HepG2 (cell line): Measurements from ENCODE around the gene KLHL11. TPM values are rescaled to one million over a fixed set of nuclear protein-coding genes. Genes with fewer than 3 reads are reported as not detected.

Source experiments
- DZIP1 ChIP-seq: sonication (generic); formaldehyde crosslinking; IDR thresholded peaks from 2 replicates; pipeline ENCODE4 v1.5.0; 2020; ENCODE audit warnings: mild to moderate bottlenecking, missing genetic modification reagents
- ELF1 ChIP-seq: sonication (generic); formaldehyde crosslinking; IDR thresholded peaks from 2 replicates; pipeline ENCODE4 v1.4.0; 2020; ENCODE audit warnings: missing genetic modification reagents
- FOSL1 ChIP-seq: sonication (generic); formaldehyde crosslinking; IDR thresholded peaks from 2 replicates; pipeline ENCODE4 v1.9.0; 2021; ENCODE audit warnings: missing genetic modification reagents, borderline replicate concordance
- HIC2 ChIP-seq: sonication (generic); formaldehyde crosslinking; IDR thresholded peaks from 2 replicates; pipeline ENCODE4 v1.9.0; 2022; ENCODE audit warnings: low read depth, missing genetic modification reagents
- IKZF4 ChIP-seq: sonication (generic); formaldehyde crosslinking; IDR thresholded peaks from 2 replicates; pipeline ENCODE4 v1.5.1; 2020; ENCODE audit warnings: borderline replicate concordance, mild to moderate bottlenecking, low read depth, missing genetic modification reagents; ENCODE audit errors: not compliant biosample characterization
- KDM6A ChIP-seq: IDR thresholded peaks from 2 replicates; pipeline ENCODE4 v1.6.1; 2016; ENCODE audit warnings: low read depth
- RAD21 ChIP-seq: fragments of 450-650 bp; formaldehyde crosslinking; IDR thresholded peaks from 2 replicates; pipeline ENCODE4 v1.5.0; 2020; ENCODE audit warnings: mild to moderate bottlenecking
- REPIN1 ChIP-seq: sonication (generic); formaldehyde crosslinking; IDR thresholded peaks from 2 replicates; pipeline ENCODE4 v1.8.0; 2022; ENCODE audit warnings: missing genetic modification reagents, low read depth, mild to moderate bottlenecking, borderline replicate concordance
- ZNF253 ChIP-seq: sonication (generic); formaldehyde crosslinking; IDR thresholded peaks from 2 replicates; pipeline ENCODE4 v1.8.0; 2022; ENCODE audit warnings: mild to moderate bottlenecking, missing genetic modification reagents, borderline replicate concordance
- ZNF335 ChIP-seq: sonication (generic); formaldehyde crosslinking; IDR thresholded peaks from 2 replicates; pipeline ENCODE4 v1.4.0; 2020; ENCODE audit warnings: missing genetic modification reagents
- ZNF547 ChIP-seq: sonication (generic); formaldehyde crosslinking; IDR thresholded peaks from 2 replicates; pipeline ENCODE4 v1.5.1; 2020; ENCODE audit warnings: mild to moderate bottlenecking, missing genetic modification reagents
- ZNF615 ChIP-seq: sonication (generic); formaldehyde crosslinking; IDR thresholded peaks from 2 replicates; pipeline ENCODE4 v1.5.0; 2020; ENCODE audit warnings: mild to moderate bottlenecking, missing genetic modification reagents, borderline replicate concordance
- ZNF616 ChIP-seq: sonication (generic); formaldehyde crosslinking; IDR thresholded peaks from 2 replicates; pipeline ENCODE4 v1.5.0; 2020; ENCODE audit warnings: low read depth, mild to moderate bottlenecking, missing genetic modification reagents
- ZNF660 ChIP-seq: sonication (generic); formaldehyde crosslinking; IDR thresholded peaks from 2 replicates; pipeline ENCODE4 v1.5.1; 2020; ENCODE audit warnings: mild to moderate bottlenecking, low read depth, missing genetic modification reagents, borderline replicate concordance
- polyA plus RNA-seq, 8 experiments: library from polyadenylated mRNA; depleted of rRNA in 3 of 8; stranded (reverse) in 7 of 8; unstranded in 1 of 8; fragments of >200 nt; fragmentation: Illumina TruSeq in 4 of 8; extraction: Trizol in 4 of 8; gene quantifications; 2 replicates each; pipeline versions ENCODE4 v1.2.1 to v1.2.3, GENCODE V29; 2011 to 2016; ENCODE audit warnings: low read depth in 4 of 8, missing spikeins in 1 of 8, mixed read lengths in 1 of 8; ENCODE audit not compliant: insufficient read depth in 1 of 8
- total RNA-seq, 5 experiments: library from RNA; depleted of rRNA; stranded (reverse); fragments of >200 nt; fragmentation: Illumina TruSeq; extraction: Trizol; gene quantifications; 2 replicates each; pipeline ENCODE4 v1.2.3, GENCODE V29; 2016; ENCODE audit warnings: low read depth in 1 of 5
- TF ChIP-seq, protein P1 (sequence below): sonication (generic); formaldehyde crosslinking; IDR thresholded peaks from 2 replicates; pipeline ENCODE4 v1.4.0; 2020; ENCODE audit warnings: missing genetic modification reagents
- TF ChIP-seq, protein P2 (sequence below): sonication (generic); formaldehyde crosslinking; IDR thresholded peaks from 2 replicates; pipeline ENCODE4 v1.9.0; 2021; ENCODE audit warnings: missing genetic modification reagents, mild to moderate bottlenecking, borderline replicate concordance
- TF ChIP-seq, protein P3 (sequence below): sonication (generic); formaldehyde crosslinking; IDR thresholded peaks from 2 replicates; pipeline ENCODE4 v1.5.1; 2020; ENCODE audit warnings: mild to moderate bottlenecking, missing genetic modification reagents, moderate library complexity

KLHL11 gene
- total and polyA plus RNA-seq, 2 of the 13 experiments (the other 11 are each of a cell fraction or from before 2014, with no cell fraction given), result 7.7 to 27.5 TPM

DNA sequence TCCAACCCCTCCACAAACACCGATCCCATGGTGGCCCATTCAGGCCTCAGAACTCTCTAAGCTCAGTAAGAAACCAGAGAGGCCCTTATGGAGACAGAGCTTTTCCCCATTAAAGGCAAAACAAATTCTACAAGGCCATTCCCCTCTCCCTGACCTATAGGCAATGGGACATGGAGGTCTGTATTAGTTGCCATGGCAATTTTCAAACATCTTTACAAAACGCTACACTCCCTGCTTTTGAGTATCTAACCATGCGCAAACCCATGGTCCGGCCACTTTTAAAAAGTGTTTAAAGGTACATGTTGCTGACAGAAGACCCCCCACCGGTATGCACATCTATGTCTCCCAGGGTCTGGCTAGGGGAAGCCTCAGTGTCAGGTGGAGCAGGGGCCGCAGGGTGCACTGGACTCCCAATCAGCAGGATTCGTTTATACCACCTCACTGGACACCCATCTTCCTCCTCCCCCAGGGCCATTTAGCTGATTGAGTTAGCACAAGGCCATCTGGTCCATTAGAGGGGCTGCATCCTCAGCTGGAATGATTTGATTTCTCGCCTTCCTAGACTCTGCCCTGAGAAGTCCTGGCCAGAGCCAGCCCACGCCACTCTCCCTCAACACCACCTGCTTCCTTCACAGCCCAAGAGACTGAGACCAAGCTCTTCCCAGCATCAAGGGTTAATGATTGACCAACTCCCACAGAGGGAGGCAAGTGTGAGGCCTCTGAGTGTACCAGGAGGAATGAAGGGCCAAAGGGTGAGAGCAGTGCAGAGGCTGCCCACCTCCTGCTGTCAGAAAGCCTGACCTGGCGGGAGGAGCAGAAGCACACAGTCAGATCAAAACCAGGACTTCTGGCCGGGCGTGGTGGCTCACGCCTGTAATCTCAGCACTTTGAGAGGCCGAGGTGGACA is 42.7 kb upstream of the KLHL11 start (continued):
- TF ChIP-seq DZIP1 (CRISPR knock-in tag), result no peak
- TF ChIP-seq, protein P1, sequence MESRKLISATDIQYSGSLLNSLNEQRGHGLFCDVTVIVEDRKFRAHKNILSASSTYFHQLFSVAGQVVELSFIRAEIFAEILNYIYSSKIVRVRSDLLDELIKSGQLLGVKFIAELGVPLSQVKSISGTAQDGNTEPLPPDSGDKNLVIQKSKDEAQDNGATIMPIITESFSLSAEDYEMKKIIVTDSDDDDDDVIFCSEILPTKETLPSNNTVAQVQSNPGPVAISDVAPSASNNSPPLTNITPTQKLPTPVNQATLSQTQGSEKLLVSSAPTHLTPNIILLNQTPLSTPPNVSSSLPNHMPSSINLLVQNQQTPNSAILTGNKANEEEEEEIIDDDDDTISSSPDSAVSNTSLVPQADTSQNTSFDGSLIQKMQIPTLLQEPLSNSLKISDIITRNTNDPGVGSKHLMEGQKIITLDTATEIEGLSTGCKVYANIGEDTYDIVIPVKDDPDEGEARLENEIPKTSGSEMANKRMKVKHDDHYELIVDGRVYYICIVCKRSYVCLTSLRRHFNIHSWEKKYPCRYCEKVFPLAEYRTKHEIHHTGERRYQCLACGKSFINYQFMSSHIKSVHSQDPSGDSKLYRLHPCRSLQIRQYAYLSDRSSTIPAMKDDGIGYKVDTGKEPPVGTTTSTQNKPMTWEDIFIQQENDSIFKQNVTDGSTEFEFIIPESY (CRISPR knock-in tag), result peak; percentile 95
- TF ChIP-seq REPIN1 (CRISPR knock-in tag), result peak; percentile 95
- TF ChIP-seq, protein P2, sequence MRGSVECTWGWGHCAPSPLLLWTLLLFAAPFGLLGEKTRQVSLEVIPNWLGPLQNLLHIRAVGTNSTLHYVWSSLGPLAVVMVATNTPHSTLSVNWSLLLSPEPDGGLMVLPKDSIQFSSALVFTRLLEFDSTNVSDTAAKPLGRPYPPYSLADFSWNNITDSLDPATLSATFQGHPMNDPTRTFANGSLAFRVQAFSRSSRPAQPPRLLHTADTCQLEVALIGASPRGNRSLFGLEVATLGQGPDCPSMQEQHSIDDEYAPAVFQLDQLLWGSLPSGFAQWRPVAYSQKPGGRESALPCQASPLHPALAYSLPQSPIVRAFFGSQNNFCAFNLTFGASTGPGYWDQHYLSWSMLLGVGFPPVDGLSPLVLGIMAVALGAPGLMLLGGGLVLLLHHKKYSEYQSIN, result no peak
- no peak for TF ChIP-seq ZNF660
- TF ChIP-seq ZNF547, result peak; percentile 83
- peak; percentile 75 for TF ChIP-seq KDM6A (CRISPR knock-in tag)
- no peak for TF ChIP-seq ZNF615 (CRISPR knock-in tag)
- TF ChIP-seq, protein P3, sequence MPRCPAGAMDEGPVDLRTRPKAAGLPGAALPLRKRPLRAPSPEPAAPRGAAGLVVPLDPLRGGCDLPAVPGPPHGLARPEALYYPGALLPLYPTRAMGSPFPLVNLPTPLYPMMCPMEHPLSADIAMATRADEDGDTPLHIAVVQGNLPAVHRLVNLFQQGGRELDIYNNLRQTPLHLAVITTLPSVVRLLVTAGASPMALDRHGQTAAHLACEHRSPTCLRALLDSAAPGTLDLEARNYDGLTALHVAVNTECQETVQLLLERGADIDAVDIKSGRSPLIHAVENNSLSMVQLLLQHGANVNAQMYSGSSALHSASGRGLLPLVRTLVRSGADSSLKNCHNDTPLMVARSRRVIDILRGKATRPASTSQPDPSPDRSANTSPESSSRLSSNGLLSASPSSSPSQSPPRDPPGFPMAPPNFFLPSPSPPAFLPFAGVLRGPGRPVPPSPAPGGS (CRISPR knock-in tag), result peak; percentile 89
- peak; percentile 51 for TF ChIP-seq IKZF4 (CRISPR knock-in tag)
- peak; percentile 45; the same call in 1 of the 2 replicates for TF ChIP-seq RAD21 (CRISPR knock-in tag)
- no peak for TF ChIP-seq FOSL1
- peak; percentile 43; the same call in 1 of the 2 replicates for TF ChIP-seq ELF1 (CRISPR knock-in tag)
- peak; percentile 68; the same call in 1 of the 2 replicates for TF ChIP-seq ZNF616 (CRISPR knock-in tag)
- no peak for TF ChIP-seq ZNF253 (CRISPR knock-in tag)
- peak; percentile 70; the same call in 1 of the 2 replicates for TF ChIP-seq ZNF335 (CRISPR knock-in tag)
- TF ChIP-seq HIC2 (CRISPR knock-in tag), result peak; percentile 91
